22Rv1 (cell line): ENCODE measurements around the gene CCNB2.

Experiments used
- CTCF ChIP-seq: fragments of 450-650 bp; IDR thresholded peaks from 2 replicates; pipeline ENCODE4 v1.5.1; 2017; ENCODE audit warnings: mild to moderate bottlenecking
- ZFX ChIP-seq: fragments of 450-650 bp; IDR thresholded peaks from 2 replicates; pipeline ENCODE4 v1.6.1; 2017; ENCODE audit warnings: antibody characterized with exemption, borderline replicate concordance

- TF ChIP-seq CTCF, result no peak
- no peak for TF ChIP-seq ZFX
These were observed 60.8 kb downstream of the CCNB2 start for GRCh38 chr15:59165726-59166125.
